ENCODE measurements around the gene GALNT13.

Gene GALNT13

DNA sequence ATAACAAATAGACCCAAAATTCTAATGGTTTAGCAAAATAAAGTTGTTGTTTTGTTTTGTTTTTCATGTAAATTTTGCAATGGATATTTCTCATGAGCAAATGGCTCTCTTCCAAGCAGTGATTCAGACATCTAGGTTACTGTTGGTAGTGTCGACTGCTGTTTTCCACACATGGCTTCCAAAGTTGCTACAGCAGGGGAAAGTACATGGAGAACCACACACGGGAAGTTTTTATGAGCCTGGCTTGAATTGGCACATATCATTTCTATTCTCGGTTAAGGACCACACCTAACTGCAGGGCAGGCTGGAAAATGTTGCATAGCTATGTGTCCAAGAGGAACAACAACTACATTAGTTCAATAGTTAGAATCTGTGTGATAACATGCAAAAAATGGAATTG, 262.1 kb downstream of the GALNT13 start:
- no peak for DNase-seq

- DNase-seq = no peak
Measured at GRCh38 chr2:154140249-154141025, 268.7 kb downstream of the GALNT13 start.

GRCh38 chr2:154142480-154142879, 270.8 kb downstream of the GALNT13 start:
- no peak for DNase-seq

GRCh38 chr2:154143105-154143504, 271.4 kb downstream of the GALNT13 start:
- DNase-seq = no peak

DNA sequence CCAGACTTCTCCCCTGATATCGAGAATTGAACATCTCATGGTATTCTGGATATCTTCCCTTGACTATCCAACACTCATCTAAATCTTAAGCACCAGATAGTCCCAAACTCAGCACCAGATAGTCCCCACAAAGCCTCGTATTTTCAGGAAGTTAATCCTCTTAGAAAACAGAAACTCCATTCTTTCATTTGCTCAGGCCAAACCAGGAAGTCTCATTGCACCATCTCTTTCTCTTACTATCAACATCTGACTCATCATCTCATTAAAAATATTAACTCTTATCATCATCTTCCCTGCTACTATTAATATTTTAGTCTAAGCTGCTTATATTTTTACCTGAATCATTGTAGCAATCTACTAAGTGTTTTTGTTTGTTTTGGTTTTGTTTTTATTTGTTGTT, 286.4 kb downstream of the GALNT13 start:
- no peak for DNase-seq

- DNase-seq = no peak
Measured at GRCh38 chr2:154161286-154161685, 289.6 kb downstream of the GALNT13 start.

DNA sequence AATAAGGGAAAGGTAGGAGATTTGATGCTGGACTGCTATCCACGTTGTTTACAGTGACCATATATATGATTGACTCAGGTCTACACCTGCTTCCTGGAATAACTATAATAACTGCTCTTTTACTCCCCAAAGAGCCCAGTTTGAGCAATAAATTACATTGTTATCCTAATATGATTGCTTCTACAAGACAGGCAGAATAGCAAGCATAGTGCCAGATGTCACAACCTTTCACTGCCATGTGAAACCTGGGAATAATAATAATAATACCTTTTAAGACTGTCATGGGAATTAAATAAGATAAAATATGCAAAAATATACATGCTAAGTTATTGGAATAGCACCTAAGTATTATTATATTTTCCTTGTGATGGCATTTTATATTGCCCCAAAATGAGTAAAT, 298.7 kb downstream of the GALNT13 start:
- no peak for DNase-seq

- DNase-seq = no peak
Measured at GRCh38 chr2:154173164-154173563, 301.4 kb downstream of the GALNT13 start.

DNA sequence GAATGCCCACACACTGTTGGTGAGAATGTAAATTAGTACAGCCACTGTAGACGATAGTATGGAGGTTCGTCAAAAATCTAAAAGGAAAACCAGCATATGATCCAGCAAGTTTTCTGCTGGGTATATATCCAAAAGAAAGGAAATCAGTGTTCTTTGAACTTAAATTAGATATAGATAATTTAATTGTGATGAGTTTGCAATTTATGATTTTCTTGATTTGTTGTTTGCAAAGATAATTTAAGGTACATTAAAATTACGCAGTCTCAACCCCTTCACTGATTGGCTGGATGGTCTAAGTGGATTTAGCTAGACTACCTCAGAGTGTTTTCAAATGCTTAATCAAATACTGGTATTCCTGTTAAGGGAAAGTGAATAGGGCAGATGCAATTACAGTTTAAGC, 302.2 kb downstream of the GALNT13 start:
- DNase-seq = no peak

GRCh38 chr2:154182008-154182407, 310.3 kb downstream of the GALNT13 start:
- no peak for DNase-seq

DNA sequence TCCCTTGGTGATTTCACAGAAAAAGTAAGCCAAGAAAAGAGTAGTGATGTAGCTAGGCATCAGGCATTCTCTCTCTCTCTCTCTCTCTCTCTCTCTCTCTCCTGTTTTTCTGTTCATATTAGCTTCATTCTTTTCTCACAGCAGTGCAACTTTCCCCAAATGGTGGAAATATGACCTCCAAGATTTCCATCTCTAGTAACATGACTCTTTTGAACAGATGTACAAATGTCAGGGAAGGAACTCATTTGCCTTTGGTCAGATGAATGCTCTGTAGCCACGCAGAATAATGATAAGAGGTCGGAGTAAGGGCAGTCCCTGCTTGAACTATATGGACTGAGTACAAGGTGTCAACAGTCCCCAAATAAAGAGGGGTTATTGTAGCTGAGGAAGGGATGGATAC, 316.2 kb downstream of the GALNT13 start:
- no peak for DNase-seq

DNA sequence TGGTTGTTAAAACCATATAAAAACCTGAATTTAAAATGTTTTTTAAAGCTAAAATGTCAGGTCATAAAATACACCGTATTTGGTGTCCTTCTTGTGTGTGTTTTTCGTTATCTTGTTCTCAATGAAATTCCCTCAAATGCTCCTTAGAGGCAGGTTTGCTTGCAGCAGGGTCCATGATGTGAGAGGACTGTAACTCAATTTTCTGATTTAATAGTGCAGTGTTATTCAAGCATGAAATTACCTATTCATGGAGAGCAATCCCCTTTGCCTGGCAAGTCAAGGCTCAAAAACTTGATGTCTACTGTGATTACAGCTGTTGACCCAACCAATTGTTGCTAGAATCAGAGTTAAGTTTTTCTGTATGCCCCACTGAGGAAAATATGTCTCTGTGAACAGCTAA, 318.2 kb downstream of the GALNT13 start:
- DNase-seq = no peak

DNA sequence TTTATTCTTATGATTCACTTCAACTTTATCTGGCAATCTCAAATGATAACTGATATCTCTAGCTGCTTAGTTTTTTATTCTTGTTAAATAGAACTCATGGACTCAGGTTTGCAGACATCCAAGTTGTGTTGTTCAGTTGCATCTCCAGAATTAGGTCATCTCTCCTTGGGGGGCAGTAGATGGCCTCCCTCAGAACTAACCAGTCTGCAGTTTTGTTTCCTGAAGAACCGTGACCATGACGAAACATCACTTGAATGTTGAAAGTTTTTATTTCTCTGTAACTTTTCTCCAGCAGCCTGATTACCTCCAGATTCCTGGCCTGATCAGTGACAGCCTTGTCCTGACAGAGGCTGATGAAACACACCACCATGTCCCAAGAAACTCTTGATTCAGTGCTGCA, 321.5 kb downstream of the GALNT13 start:
- DNase-seq = no peak

GRCh38 chr2:154194909-154195643, 323.4 kb downstream of the GALNT13 start:
- DNase-seq = no peak

GRCh38 chr2:154195644-154196195, 324.0 kb downstream of the GALNT13 start:
- DNase-seq = no peak

GRCh38 chr2:154198866-154199265, 327.1 kb downstream of the GALNT13 start:
- DNase-seq = no peak

- DNase-seq = no peak
Measured at GRCh38 chr2:154203206-154203605, 331.5 kb downstream of the GALNT13 start.

DNA sequence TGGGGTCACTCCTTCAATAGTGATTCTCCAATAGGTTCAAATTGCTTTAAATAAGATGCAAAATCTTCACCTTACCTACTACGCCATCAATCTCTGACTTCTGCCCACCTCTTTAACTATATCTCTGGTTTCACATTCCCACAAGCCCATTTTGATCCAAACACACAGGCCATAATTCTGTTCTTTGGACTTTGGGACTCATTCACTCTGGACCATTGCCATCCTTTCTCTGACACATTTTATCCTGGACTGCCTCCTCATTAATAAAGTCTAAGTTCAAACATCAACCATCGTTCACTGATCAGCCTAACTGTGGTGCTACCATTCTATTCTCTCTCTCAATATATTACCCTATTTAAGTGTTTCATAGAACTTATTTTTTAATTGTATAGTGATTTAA, 332.2 kb downstream of the GALNT13 start:
- no peak for DNase-seq

DNA sequence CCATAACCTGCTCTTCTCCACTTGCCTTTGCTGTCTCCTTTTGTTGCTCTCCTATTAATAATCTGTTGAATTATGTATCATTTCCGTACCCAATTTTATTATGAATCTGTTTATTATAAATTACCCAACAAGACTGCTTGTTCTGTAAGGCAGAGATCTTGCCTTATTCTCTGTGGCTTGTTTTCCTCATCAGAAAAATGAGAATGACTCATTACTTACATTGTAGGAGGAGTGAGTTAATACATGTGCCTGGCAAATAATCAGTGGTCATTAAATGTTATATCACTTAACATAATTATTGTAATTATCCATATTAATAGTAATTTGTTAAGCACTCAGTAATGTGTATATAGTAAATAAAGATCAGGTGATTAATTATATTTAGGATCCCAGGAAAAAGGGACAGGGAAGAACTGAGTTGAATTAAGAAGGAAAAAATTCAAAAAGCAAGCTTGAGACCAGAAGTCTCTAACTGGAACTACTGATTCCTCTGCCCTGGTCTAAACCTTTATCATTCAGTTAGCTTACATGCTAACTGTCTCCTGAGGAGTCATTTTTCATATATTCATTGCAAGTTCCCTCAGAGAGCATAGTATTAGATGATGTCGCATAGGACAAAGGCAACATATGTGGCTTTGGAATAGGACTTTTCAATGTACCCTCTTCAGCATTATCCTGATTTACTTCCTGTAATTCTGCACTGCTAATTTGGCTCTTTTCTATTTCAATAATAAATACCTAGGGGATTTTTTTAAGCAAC, 335.7 kb downstream of the GALNT13 start:
- DNase-seq = no peak

- no peak for DNase-seq
Measured at GRCh38 chr2:154223726-154224125, 352.0 kb downstream of the GALNT13 start.

- no peak for DNase-seq
Measured at GRCh38 chr2:154226931-154227330, 355.2 kb downstream of the GALNT13 start.

- no peak for DNase-seq
Measured at GRCh38 chr2:154228566-154229280, 357.0 kb downstream of the GALNT13 start.

DNA sequence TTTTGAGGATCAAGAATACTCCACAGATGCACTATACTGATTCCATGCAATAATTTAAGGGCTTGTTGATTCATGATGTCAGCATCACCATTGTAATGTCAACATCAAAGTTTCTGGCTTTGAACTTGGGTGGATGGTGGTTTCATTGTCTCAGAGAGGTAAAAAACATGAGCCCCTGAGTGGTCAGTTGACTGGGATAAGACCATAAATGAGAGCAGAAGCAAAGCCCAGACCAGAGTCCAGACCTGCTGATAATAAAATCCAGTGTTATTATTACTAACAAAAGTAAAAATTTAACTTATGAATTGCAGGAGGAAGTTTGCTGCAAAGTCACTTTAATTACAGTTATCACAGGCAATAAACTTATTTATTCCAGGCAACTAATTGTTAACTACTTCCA, 358.2 kb downstream of the GALNT13 start:
- no peak for DNase-seq
